Astrocyte of the cerebellum (primary cell): ENCODE measurements around the gene B3GAT2.

Source experiments
- DNase-seq: peaks from one replicate; pipeline ENCODE4 v3.0.0-alpha.2; 2011; ENCODE audit warnings: low read depth
- H3K4me3 ChIP-seq: 2 replicates; pipeline ENCODE4 v1.5.1; 2011; ENCODE audit warnings: mild to moderate bottlenecking, low read depth, low read length, moderate library complexity
- in situ Hi-C: cut with HindIII; loops from 2 replicates; pipeline ENCODE4 v1.10.0; 2017; ENCODE audit warnings: low sequenced_read_pairs
- TF ChIP-seq, protein P1 (sequence below): IDR thresholded peaks from 2 replicates; pipeline ENCODE4 v1.5.1; 2012; ENCODE audit warnings: low read length, low read depth, moderate library complexity, mild to moderate bottlenecking; ENCODE audit errors: missing control alignments

B3GAT2 gene

DNA sequence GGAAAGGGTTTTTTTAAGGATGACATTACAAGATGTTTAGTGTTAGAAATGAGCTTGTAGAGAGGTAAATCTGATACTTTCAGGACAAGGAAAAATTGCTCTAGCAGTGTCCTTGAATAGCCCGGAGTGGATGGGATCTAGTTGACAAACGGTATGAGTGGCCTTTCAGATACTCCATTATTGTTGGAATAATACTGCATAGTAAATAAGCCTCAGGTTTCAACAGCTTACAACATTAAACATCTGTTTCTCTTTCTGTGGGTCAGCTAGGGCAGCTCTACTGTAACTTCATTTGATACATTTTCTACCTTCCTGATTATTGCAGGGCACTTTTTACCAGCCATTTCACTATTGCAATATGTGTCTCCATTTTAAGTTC is 118.0 kb downstream of the B3GAT2 start:
- TF ChIP-seq, protein P1, sequence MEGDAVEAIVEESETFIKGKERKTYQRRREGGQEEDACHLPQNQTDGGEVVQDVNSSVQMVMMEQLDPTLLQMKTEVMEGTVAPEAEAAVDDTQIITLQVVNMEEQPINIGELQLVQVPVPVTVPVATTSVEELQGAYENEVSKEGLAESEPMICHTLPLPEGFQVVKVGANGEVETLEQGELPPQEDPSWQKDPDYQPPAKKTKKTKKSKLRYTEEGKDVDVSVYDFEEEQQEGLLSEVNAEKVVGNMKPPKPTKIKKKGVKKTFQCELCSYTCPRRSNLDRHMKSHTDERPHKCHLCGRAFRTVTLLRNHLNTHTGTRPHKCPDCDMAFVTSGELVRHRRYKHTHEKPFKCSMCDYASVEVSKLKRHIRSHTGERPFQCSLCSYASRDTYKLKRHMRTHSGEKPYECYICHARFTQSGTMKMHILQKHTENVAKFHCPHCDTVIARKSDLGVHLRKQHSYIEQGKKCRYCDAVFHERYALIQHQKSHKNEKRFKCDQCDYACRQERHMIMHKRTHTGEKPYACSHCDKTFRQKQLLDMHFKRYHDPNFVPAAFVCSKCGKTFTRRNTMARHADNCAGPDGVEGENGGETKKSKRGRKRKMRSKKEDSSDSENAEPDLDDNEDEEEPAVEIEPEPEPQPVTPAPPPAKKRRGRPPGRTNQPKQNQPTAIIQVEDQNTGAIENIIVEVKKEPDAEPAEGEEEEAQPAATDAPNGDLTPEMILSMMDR: no peak
- no peak for DNase-seq
- in situ Hi-C loops: no loop called here
- H3K4me3 ChIP-seq: no peak overlapping the region

DNA sequence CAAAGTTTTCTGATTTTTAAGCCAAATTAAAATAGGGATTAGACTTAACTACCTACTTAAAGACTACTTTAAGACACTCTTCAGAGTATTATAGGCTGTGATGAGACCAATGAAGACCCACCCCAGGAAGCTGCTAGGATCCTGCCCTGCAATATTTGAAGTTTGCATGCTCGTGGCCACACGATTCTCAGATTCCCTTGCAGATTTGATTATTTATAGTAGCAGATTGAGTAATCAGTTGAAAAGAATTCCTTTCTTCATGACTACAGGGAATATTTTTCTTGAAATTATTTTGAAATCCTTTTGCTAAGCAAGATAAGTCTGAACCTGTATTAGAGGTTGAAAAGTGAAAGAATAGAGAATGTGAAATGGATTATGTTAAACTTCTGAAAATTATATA is 122.3 kb downstream of the B3GAT2 start:
- in situ Hi-C loops: no loop called here
- no peak for DNase-seq
- TF ChIP-seq, protein P1: no peak
- no peak overlapping the region for H3K4me3 ChIP-seq

DNA sequence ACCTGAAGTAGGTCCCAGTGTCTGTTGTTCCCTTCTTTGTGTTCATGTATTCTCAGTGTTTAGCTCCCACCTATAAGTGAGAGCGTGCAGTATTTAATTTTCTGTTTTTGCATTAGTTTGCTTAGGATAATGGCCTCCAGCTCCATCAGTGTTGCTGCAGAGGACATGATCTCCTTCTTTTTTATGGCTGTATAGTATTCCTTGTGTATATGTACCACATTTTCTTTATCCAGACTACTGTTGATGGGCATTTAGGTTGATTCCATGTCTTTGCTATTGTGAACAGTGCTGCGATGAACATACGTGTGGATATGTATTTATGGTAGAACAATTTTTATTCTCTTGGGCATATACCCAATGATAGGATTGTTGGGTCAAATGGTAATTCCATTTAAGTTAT is 125.4 kb downstream of the B3GAT2 start:
- H3K4me3 ChIP-seq: no peak overlapping the region
- in situ Hi-C loops: no loop called here
- TF ChIP-seq, protein P1: no peak
- DNase-seq: no peak

DNA sequence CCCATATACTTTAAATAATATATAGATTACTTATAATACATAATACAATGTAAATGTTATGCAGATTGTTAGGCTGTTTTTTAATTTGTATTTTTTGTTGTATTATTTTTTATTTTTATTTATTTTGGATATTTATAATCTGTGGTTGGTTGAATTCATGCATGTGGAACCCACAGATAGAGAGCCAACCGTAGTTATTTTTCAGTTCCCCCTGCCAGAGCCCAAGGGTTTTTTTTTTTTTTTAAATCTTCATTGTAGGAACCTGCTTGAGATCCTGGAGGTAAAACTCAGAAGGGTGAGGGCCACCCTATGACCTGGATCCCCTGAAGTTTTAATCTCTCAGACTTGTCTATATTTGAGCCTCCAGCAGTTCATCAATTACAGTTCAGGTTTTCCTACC is 133.2 kb downstream of the B3GAT2 start:
- TF ChIP-seq, protein P1: no peak
- no peak for DNase-seq
- in situ Hi-C loops: no loop called here
- no peak overlapping the region for H3K4me3 ChIP-seq

DNA sequence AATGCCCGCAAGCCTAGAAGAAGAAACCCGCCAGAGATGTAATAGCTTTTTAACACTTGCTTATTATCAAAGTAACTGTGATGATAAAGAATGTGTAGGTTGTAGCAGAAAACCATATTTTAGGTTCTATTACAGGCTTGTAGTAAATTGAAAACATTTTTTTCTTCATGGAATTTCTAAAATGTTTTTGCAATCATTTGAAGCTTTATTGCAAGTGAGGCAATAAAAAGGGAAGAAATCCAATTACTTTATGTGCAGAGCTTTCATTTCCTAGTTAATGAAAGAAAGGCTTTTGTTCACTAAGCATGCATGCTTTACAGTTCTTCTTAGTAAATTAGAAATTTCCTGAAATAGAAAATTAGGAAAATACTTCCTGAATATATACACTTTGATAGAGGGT is 135.1 kb downstream of the B3GAT2 start:
- no peak for DNase-seq
- H3K4me3 ChIP-seq: no peak overlapping the region
- TF ChIP-seq, protein P1: no peak
- in situ Hi-C loops: no loop called here

DNA sequence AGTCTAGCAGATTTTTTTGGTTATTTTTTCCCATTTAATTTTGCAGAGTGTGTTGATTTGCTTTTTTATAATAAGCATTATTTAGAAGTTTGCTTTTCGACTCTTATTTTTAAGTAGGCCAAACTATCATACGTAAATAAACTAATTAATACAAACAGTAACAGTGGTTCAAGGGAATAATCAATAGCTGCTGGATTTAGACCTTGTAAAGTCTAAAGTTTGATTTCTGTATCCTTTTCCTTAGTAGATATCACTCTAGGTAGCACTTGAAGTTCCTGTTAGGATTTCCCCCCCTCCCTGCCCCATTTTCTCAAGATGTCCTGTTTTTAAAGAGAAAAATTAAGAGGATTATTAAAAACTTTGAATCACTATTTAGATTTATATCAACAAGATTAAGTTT is 136.1 kb downstream of the B3GAT2 start:
- in situ Hi-C loops: no loop called here
- H3K4me3 ChIP-seq: no peak overlapping the region
- TF ChIP-seq, protein P1: no peak
- DNase-seq: no peak

DNA sequence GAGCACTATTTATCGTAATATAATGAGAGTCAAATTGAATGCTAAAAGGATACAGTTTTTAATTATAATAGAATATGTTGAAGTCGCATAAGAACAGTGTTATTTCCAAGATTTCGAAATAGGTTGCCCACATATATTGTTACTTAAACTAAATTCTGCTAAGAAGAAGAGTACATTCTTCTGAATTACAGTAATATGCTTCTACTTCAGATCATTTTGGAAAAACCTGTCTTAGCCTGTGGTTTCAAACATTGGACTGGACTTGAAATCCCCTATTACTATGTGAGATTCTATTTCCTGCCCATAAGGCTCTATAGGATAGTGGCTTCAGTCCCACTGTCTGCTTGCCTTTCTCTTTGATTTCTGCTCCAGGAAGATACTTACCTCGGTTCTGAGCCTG is 137.2 kb downstream of the B3GAT2 start:
- in situ Hi-C loops: no loop called here
- H3K4me3 ChIP-seq: no peak overlapping the region
- TF ChIP-seq, protein P1: no peak
- DNase-seq: no peak
